Thyroid gland (tissue), 4 donors: Measurements from ENCODE around the gene TRIM29.

Experiments used
- CTCF ChIP-seq, 6 experiments: fragments of 200-600 bp in 3 of 6; fragments of 450-650 bp in 3 of 6; sonication (generic) in 3 of 6; IDR thresholded peaks; one replicate each; pipeline ENCODE4 v1.5.1; 2016 to 2019; ENCODE audit warnings: antibody characterized with exemption in 6 of 6, mild to moderate bottlenecking in 2 of 6, inconsistent platforms in 1 of 6, moderate library complexity in 1 of 6
- POLR2A ChIP-seq, 2 donors: fragments of 450-650 bp; IDR thresholded peaks; one replicate each; pipeline ENCODE4 v1.6.1; 2017; ENCODE audit warnings: antibody characterized with exemption in 2 of 2, mild to moderate bottlenecking in 2 of 2, moderate library complexity in 1 of 2

DNA sequence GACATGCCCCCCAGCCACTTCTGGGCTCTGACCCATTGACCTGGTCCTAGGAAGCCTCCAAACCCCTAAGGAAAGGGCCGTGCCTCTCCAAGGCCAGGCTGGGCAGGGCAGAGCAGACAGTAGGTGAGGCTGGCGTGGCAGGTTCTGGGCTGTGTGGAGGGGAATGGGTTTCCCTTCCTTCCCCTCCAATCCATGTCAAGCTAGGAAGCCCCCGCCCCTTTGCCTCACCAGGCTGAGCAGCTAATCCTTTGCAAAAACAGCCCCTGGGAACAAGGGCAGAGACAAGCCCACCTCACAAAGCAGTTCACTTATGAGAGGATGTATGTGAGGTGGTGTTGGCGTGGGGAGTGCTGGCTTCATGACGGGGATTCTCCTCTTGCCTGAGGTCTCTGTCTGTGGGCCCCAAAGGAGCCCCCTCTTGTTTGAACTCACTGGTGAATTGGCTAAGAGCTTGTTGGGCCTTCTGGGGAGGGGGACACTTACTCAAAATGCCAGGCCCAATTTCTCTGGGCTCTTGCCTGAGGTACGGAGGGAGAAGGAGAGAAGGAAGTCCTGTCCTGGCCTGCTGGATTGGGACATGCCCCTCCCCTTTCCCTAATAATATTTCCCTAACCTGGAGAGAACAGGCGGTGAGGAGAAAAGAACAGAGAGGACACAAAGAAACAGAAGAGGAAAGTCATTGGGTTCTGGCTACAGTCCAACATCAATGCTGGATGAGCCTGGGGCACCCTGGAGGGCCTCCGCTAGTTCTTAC, 1.6 kb upstream of the TRIM29 start:
- TF ChIP-seq CTCF (IDR thresholded peaks at IDR 0.05), result no peak
- no peak for TF ChIP-seq POLR2A (IDR thresholded peaks at IDR 0.05)
